SK-N-SH treated with all-trans-retinoic acid at 6 μM for 48 hours (cell line): ENCODE measurements around the gene TNIK.

ENCODE experiments used
- ATAC-seq: fragments of 200-7000 bp; cut with Tn5 transposase; 3 replicates; pipeline ENCODE4 v1.9.1; 2020; ENCODE audit warnings: mild to moderate bottlenecking, moderate library complexity
- ARNTL ChIP-seq: fragments of 450-650 bp; formaldehyde crosslinking; IDR thresholded peaks from 2 replicates; pipeline ENCODE4 v1.5.0; 2020; ENCODE audit warnings: low read depth, mild to moderate bottlenecking, moderate library complexity, borderline replicate concordance
- BACH2 ChIP-seq: fragments of 250-450 bp; sonication (Bioruptor Pico); IDR thresholded peaks from 2 replicates; pipeline ENCODE4 v1.9.0; 2021; ENCODE audit warnings: mild to moderate bottlenecking, borderline replicate concordance
- CREB5 ChIP-seq: fragments of 250-450 bp; sonication (Bioruptor Pico); IDR thresholded peaks from 2 replicates; pipeline ENCODE4 v1.5.1; 2020; ENCODE audit warnings: low read depth, mild to moderate bottlenecking, moderate library complexity
- CSDC2 ChIP-seq: fragments of 250-450 bp; sonication (Bioruptor Pico); IDR thresholded peaks from 2 replicates; pipeline ENCODE4 v1.5.0; 2020; ENCODE audit warnings: mild to moderate bottlenecking, moderate library complexity
- ESRRG ChIP-seq: fragments of 250-450 bp; sonication (Bioruptor Pico); IDR thresholded peaks from 2 replicates; pipeline ENCODE4 v1.6.1; 2021; ENCODE audit warnings: mild to moderate bottlenecking
- GLIS3 ChIP-seq: fragments of 250-450 bp; sonication (Bioruptor Pico); IDR thresholded peaks from 2 replicates; pipeline ENCODE4 v1.5.0; 2020; ENCODE audit warnings: mild to moderate bottlenecking, moderate library complexity
- ISL1 ChIP-seq: fragments of 250-450 bp; sonication (Bioruptor Pico); IDR thresholded peaks from 2 replicates; pipeline ENCODE4 v2.1.2; 2022; ENCODE audit warnings: mild to moderate bottlenecking, moderate library complexity
- OSR1 ChIP-seq: fragments of 250-450 bp; sonication (Bioruptor Pico); IDR thresholded peaks from 2 replicates; pipeline ENCODE4 v1.8.0; 2022; ENCODE audit warnings: moderate library complexity, mild to moderate bottlenecking, inconsistent platforms
- PPARA ChIP-seq: fragments of 250-450 bp; sonication (Bioruptor Pico); IDR thresholded peaks from 2 replicates; pipeline ENCODE4 v1.5.0; 2020; ENCODE audit warnings: mild to moderate bottlenecking, borderline replicate concordance
- RARB ChIP-seq: fragments of 250-450 bp; sonication (Bioruptor Pico); IDR thresholded peaks from 2 replicates; pipeline ENCODE4 v1.8.0; 2021; ENCODE audit warnings: mild to moderate bottlenecking, moderate library complexity
- SNAI2 ChIP-seq: fragments of 250-450 bp; sonication (Bioruptor Pico); IDR thresholded peaks from 2 replicates; pipeline ENCODE4 v1.5.0; 2020; ENCODE audit warnings: mild to moderate bottlenecking, moderate library complexity
- TCF4 ChIP-seq: fragments of 250-450 bp; sonication (Bioruptor Pico); IDR thresholded peaks from 2 replicates; pipeline ENCODE4 v1.8.0; 2021; ENCODE audit warnings: mild to moderate bottlenecking, moderate library complexity, borderline replicate concordance
- TOX ChIP-seq: fragments of 250-450 bp; sonication (Bioruptor Pico); IDR thresholded peaks from 2 replicates; pipeline ENCODE4 v1.8.0; 2021; ENCODE audit warnings: mild to moderate bottlenecking, moderate library complexity, borderline replicate concordance
- TSHZ2 ChIP-seq: fragments of 250-450 bp; sonication (Bioruptor Pico); IDR thresholded peaks from 2 replicates; pipeline ENCODE4 v1.5.0; 2020; ENCODE audit warnings: mild to moderate bottlenecking, moderate library complexity
- ZC3H10 ChIP-seq: fragments of 250-450 bp; sonication (Bioruptor Pico); IDR thresholded peaks from 2 replicates; pipeline ENCODE4 v1.5.1; 2021; ENCODE audit warnings: mild to moderate bottlenecking, moderate library complexity
- ZFP30 ChIP-seq: fragments of 450-650 bp; formaldehyde crosslinking; IDR thresholded peaks from 2 replicates; pipeline ENCODE4 v1.5.0; 2022; ENCODE audit warnings: mild to moderate bottlenecking, moderate library complexity
- ZNF565 ChIP-seq: fragments of 450-650 bp; formaldehyde crosslinking; conservative IDR thresholded peaks from 2 replicates; pipeline ENCODE4 v1.5.0; 2020; ENCODE audit warnings: low read depth, mild to moderate bottlenecking, moderate library complexity
- ZNF70 ChIP-seq: fragments of 450-650 bp; formaldehyde crosslinking; IDR thresholded peaks from 2 replicates; pipeline ENCODE4 v1.5.0; 2020; ENCODE audit warnings: mild to moderate bottlenecking, moderate library complexity
- ZNF8 ChIP-seq: fragments of 450-650 bp; formaldehyde crosslinking; IDR thresholded peaks from 2 replicates; pipeline ENCODE4 v1.5.0; 2020; ENCODE audit warnings: mild to moderate bottlenecking, moderate library complexity
- TF ChIP-seq, protein P1 (sequence below): fragments of 250-450 bp; sonication (Bioruptor Pico); IDR thresholded peaks from 2 replicates; pipeline ENCODE4 v1.8.0; 2020; ENCODE audit warnings: mild to moderate bottlenecking, moderate library complexity, borderline replicate concordance
- TF ChIP-seq, protein P2 (sequence below): fragments of 250-450 bp; sonication (Bioruptor Pico); IDR thresholded peaks from 2 replicates; pipeline ENCODE4 v1.5.1; 2021; ENCODE audit warnings: mild to moderate bottlenecking, moderate library complexity

Gene TNIK

GRCh38 chr3:171379281-171379680 is 80.9 kb downstream of the TNIK start:
- no peak for ATAC-seq
- TF ChIP-seq OSR1 (CRISPR knock-in tag), result no peak
- no peak for TF ChIP-seq GLIS3 (CRISPR knock-in tag)
- TF ChIP-seq ARNTL (CRISPR knock-in tag), result no peak
- no peak for TF ChIP-seq CSDC2 (CRISPR knock-in tag)
- TF ChIP-seq RARB, result no peak
- TF ChIP-seq PPARA (CRISPR knock-in tag), result no peak
- no peak for TF ChIP-seq ZNF8 (CRISPR knock-in tag)
- TF ChIP-seq, protein P1, sequence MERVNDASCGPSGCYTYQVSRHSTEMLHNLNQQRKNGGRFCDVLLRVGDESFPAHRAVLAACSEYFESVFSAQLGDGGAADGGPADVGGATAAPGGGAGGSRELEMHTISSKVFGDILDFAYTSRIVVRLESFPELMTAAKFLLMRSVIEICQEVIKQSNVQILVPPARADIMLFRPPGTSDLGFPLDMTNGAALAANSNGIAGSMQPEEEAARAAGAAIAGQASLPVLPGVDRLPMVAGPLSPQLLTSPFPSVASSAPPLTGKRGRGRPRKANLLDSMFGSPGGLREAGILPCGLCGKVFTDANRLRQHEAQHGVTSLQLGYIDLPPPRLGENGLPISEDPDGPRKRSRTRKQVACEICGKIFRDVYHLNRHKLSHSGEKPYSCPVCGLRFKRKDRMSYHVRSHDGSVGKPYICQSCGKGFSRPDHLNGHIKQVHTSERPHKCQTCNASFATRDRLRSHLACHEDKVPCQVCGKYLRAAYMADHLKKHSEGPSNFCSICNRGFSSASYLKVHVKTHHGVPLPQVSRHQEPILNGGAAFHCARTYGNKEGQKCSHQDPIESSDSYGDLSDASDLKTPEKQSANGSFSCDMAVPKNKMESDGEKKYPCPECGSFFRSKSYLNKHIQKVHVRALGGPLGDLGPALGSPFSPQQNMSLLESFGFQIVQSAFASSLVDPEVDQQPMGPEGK, result no peak
- no peak for TF ChIP-seq ZC3H10 (CRISPR knock-in tag)
- TF ChIP-seq CREB5 (CRISPR knock-in tag), result no peak
- TF ChIP-seq ZNF70, result no peak
- TF ChIP-seq, protein P2, sequence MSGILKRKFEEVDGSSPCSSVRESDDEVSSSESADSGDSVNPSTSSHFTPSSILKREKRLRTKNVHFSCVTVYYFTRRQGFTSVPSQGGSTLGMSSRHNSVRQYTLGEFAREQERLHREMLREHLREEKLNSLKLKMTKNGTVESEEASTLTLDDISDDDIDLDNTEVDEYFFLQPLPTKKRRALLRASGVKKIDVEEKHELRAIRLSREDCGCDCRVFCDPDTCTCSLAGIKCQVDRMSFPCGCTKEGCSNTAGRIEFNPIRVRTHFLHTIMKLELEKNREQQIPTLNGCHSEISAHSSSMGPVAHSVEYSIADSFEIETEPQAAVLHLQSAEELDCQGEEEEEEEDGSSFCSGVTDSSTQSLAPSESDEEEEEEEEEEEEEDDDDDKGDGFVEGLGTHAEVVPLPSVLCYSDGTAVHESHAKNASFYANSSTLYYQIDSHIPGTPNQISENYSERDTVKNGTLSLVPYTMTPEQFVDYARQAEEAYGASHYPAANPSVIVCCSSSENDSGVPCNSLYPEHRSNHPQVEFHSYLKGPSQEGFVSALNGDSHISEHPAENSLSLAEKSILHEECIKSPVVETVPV (CRISPR knock-in tag), result no peak
- TF ChIP-seq, all 23 proteins: peak for 0

GRCh38 chr3:171378586-171378985 is 81.6 kb downstream of the TNIK start:
- no peak for ATAC-seq
- no peak for TF ChIP-seq ZNF70
- TF ChIP-seq ARNTL (CRISPR knock-in tag), result no peak
- no peak for TF ChIP-seq ZC3H10 (CRISPR knock-in tag)
- TF ChIP-seq TSHZ2 (CRISPR knock-in tag), result no peak
- TF ChIP-seq PPARA (CRISPR knock-in tag), result no peak
- TF ChIP-seq, protein P2 (CRISPR knock-in tag), result no peak
- no peak for TF ChIP-seq ISL1 (CRISPR knock-in tag)
- TF ChIP-seq, protein P1, result no peak
- TF ChIP-seq ZFP30 (CRISPR knock-in tag), result no peak
- TF ChIP-seq ESRRG (CRISPR knock-in tag), result no peak
- no peak for TF ChIP-seq RARB
- TF ChIP-seq OSR1 (CRISPR knock-in tag), result no peak
- no peak for TF ChIP-seq ZNF8 (CRISPR knock-in tag)
- no peak for TF ChIP-seq TOX (CRISPR knock-in tag)
- TF ChIP-seq ZNF565 (CRISPR knock-in tag), result no peak
- TF ChIP-seq SNAI2 (CRISPR knock-in tag), result no peak
- no peak for TF ChIP-seq TCF4 (CRISPR knock-in tag)
- no peak for TF ChIP-seq BACH2 (CRISPR knock-in tag)
